Keratinocyte (primary cell): ENCODE measurements around the gene UMODL1. TPM values are rescaled to one million over a fixed set of nuclear protein-coding genes. Genes with fewer than 3 reads are reported as not detected.

ENCODE experiments used
- DNase-seq: peaks from one replicate; pipeline ENCODE4 v3.0.0-alpha.2; 2011; ENCODE audit warnings: low read depth, missing footprints, low spot score
- FAIRE-seq: peaks from 2 replicates; lab custom pipeline; 2011; peaks lifted over from hg19 to GRCh38; lab: Jason Lieb, UNC
- H2AFZ ChIP-seq: 2 replicates; pipeline ENCODE4 v1.6.0; 2012; ENCODE audit warnings: low read length, control low read depth, inconsistent platforms; ENCODE audit not compliant: control insufficient read depth
- H3K27ac ChIP-seq: 2 replicates; pipeline ENCODE4 v1.5.1; 2011; ENCODE audit warnings: low read length; ENCODE audit not compliant: control insufficient read depth, insufficient read depth
- H3K27me3 ChIP-seq: 3 replicates; pipeline ENCODE4 v1.6.0; 2011; ENCODE audit warnings: low read length; ENCODE audit not compliant: control insufficient read depth, insufficient read depth; ENCODE audit errors: extremely low read depth
- H3K36me3 ChIP-seq, 2 experiments: 2 replicates in 1 of 2; 3 replicates in 1 of 2; pipeline ENCODE4 v1.5.1; 2011; ENCODE audit warnings: low read length in 2 of 2, mild to moderate bottlenecking in 1 of 2; ENCODE audit not compliant: control insufficient read depth in 2 of 2, insufficient read depth in 2 of 2; ENCODE audit errors: extremely low read depth in 1 of 2
- H3K4me1 ChIP-seq: 3 replicates; pipeline ENCODE4 v1.5.1; 2011; ENCODE audit warnings: low read length; ENCODE audit not compliant: control insufficient read depth, insufficient read depth; ENCODE audit errors: extremely low read depth
- H3K4me2 ChIP-seq: 3 replicates; pipeline ENCODE4 v1.6.0; 2011; ENCODE audit warnings: low read depth, low read length; ENCODE audit not compliant: control insufficient read depth, insufficient read depth; ENCODE audit errors: extremely low read depth
- H3K4me3 ChIP-seq, 3 experiments: fragments of 200-600 bp in 1 of 3; sonication (generic) in 1 of 3; 2 replicates in 2 of 3; 3 replicates in 1 of 3; pipeline ENCODE4 v1.5.1; 2011 to 2016; ENCODE audit warnings: low read length in 3 of 3, mild to moderate bottlenecking in 3 of 3, control low read depth in 2 of 3, inconsistent platforms in 1 of 3, low read depth in 1 of 3, mixed read lengths in 1 of 3, mixed run types in 1 of 3, moderate library complexity in 1 of 3; ENCODE audit not compliant: control insufficient read depth in 2 of 3, insufficient read depth in 2 of 3; ENCODE audit errors: extremely low read depth in 1 of 3
- H3K79me2 ChIP-seq: 2 replicates; pipeline ENCODE4 v1.6.0; 2012; ENCODE audit warnings: low read length; ENCODE audit not compliant: control insufficient read depth, insufficient read depth
- H3K9ac ChIP-seq: 3 replicates; pipeline ENCODE4 v1.6.0; 2011; ENCODE audit warnings: low read length; ENCODE audit not compliant: control insufficient read depth, insufficient read depth; ENCODE audit errors: extremely low read depth
- H3K9me1 ChIP-seq: 3 replicates; pipeline ENCODE4 v1.6.0; 2011; ENCODE audit warnings: low read length; ENCODE audit not compliant: control insufficient read depth, insufficient read depth; ENCODE audit errors: extremely low read depth
- H3K9me3 ChIP-seq: 2 replicates; pipeline ENCODE4 v1.5.1; 2012; ENCODE audit warnings: low read depth, low read length; ENCODE audit not compliant: control insufficient read depth
- H4K20me1 ChIP-seq: 3 replicates; pipeline ENCODE4 v1.6.0; 2011; ENCODE audit warnings: low read length; ENCODE audit not compliant: control insufficient read depth, insufficient read depth; ENCODE audit errors: extremely low read depth
- EZH2 ChIP-seq: IDR thresholded peaks from one replicate; pipeline ENCODE4 v1.6.1; 2012; ENCODE audit warnings: inconsistent platforms, mild to moderate bottlenecking, low read length, moderate library complexity
- dilution Hi-C: fragments of 300-500 bp; cut with MboI; formaldehyde crosslinking; loops from one replicate; pipeline ENCODE4 v1.7.0; 2020; ENCODE audit warnings: low sequenced_read_pairs; ENCODE audit not compliant: extremely low pct_ligation_motif_present
- polyA plus RNA-seq, 5 experiments: library from polyadenylated mRNA; depleted of rRNA in 3 of 5; stranded (reverse) in 3 of 5; stranded (forward) in 1 of 5; unstranded in 1 of 5; fragments of >200 nt; gene quantifications; 1 replicate in 1 of 5; 2 replicates in 3 of 5; 3 replicates in 1 of 5; pipeline versions ENCODE4 v1.2.1 to v1.2.3, GENCODE V29; 2011 to 2012; ENCODE audit warnings: missing spikeins in 2 of 5, low read depth in 1 of 5, low replicate concordance in 1 of 5
- TF ChIP-seq, protein P1 (sequence below), 3 experiments: IDR thresholded peaks in 1 of 3; conservative IDR thresholded peaks in 1 of 3; optimal IDR thresholded peaks in 1 of 3; 2 replicates in 2 of 3; 3 replicates in 1 of 3; pipeline versions ENCODE3 to v1.5.1; 2011; ENCODE audit warnings: low read length in 3 of 3, mild to moderate bottlenecking in 3 of 3, moderate library complexity in 2 of 3, control low read depth in 1 of 3, inconsistent platforms in 1 of 3; ENCODE audit not compliant: insufficient read depth in 2 of 3; ENCODE audit errors: extremely low read depth in 1 of 3

The UMODL1 gene
- polyA plus RNA-seq, 1 donor (not counting 4 experiments of a cell fraction or from before 2014, with no cell fraction given) = 0.03 TPM

DNA sequence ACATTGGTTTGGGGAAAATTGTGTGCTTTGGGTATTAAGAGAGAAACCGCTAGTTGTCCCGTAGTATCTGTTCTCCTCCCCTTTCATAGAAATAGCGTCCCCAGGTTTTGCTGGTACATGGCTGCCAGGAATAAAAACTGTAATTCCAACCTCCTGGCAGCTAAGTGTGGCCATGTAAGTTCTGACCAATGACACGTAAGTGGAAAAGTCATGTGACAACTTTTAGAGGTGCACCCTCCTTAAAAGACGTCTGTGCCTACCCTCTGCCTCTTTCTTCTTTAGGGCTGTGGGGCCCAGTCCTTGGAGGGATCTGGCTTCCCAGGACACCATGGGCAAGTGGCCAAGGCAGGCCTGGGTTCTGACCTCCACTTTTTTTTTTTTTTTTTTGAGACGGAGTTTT lies 59.3 kb downstream of the UMODL1 start:
- Histone ChIP-seq H3K4me1 (peaks cover 4% of the 10 kb centered on the region), H3K4me3 (no peak overlapping the region), H2AFZ (no peak overlapping the region), H3K9me1 (no peaks in the 10 kb centered on the region), H3K27ac (no peak overlapping the region), H3K27me3 (peaks cover 3% of the 10 kb centered on the region), H3K9ac (no peak overlapping the region), H3K4me2 (no peak overlapping the region), H3K79me2 (no peaks in the 10 kb centered on the region), H3K36me3 (no peaks in the 10 kb centered on the region), H4K20me1 (no peaks in the 10 kb centered on the region), H3K9me3 (no peaks in the 10 kb centered on the region)
- TF ChIP-seq, protein P1, sequence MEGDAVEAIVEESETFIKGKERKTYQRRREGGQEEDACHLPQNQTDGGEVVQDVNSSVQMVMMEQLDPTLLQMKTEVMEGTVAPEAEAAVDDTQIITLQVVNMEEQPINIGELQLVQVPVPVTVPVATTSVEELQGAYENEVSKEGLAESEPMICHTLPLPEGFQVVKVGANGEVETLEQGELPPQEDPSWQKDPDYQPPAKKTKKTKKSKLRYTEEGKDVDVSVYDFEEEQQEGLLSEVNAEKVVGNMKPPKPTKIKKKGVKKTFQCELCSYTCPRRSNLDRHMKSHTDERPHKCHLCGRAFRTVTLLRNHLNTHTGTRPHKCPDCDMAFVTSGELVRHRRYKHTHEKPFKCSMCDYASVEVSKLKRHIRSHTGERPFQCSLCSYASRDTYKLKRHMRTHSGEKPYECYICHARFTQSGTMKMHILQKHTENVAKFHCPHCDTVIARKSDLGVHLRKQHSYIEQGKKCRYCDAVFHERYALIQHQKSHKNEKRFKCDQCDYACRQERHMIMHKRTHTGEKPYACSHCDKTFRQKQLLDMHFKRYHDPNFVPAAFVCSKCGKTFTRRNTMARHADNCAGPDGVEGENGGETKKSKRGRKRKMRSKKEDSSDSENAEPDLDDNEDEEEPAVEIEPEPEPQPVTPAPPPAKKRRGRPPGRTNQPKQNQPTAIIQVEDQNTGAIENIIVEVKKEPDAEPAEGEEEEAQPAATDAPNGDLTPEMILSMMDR (optimal IDR thresholded peaks at IDR 0.05 in 1 of 3, IDR thresholded peaks at IDR 0.05 in 1 of 3, conservative IDR thresholded peaks at IDR 0.05 in 1 of 3; ENCODE audit: extremely low read depth in 1 of 3, insufficient read depth in 2 of 3, low read length in 3 of 3) = no peak
- TF ChIP-seq EZH2 = no peak
- FAIRE-seq = no peak
- no peak for DNase-seq
- dilution Hi-C loops = no loop called here

DNA sequence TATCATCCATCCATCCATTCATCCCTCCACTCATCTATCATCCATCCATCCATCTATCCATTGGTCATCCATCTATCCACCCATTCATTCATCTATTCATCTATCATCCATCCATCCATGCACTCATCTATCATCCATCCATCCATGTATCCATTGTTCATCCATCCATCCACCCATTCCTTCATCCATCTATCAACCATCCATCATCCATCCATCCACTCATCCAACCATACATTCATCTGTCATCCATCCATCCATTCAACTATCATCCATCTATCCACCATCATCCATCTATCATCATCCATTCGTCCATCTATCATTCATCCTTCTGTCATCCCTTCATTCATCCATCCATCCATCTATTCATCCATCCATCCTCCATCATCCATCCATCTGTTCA lies 61.1 kb downstream of the UMODL1 start:
- H3K79me2 ChIP-seq = no peaks in the 10 kb centered on the region
- H3K4me3 ChIP-seq = no peak overlapping the region
- TF ChIP-seq, protein P1 (optimal IDR thresholded peaks at IDR 0.05 in 1 of 3, IDR thresholded peaks at IDR 0.05 in 1 of 3, conservative IDR thresholded peaks at IDR 0.05 in 1 of 3; ENCODE audit: extremely low read depth in 1 of 3, insufficient read depth in 2 of 3, low read length in 3 of 3) = no peak
- TF ChIP-seq EZH2 = no peak
- H2AFZ ChIP-seq = no peak overlapping the region
- no peaks in the 10 kb centered on the region for H3K9me1 ChIP-seq
- FAIRE-seq = no peak
- dilution Hi-C loops = no loop called here
- H4K20me1 ChIP-seq = no peaks in the 10 kb centered on the region
- no peak overlapping the region for H3K4me2 ChIP-seq
- no peak overlapping the region for H3K9ac ChIP-seq
- no peaks in the 10 kb centered on the region for H3K36me3 ChIP-seq
- no peak for DNase-seq
- peaks cover 6% of the 10 kb centered on the region for H3K27me3 ChIP-seq
- no peak overlapping the region for H3K27ac ChIP-seq
- H3K9me3 ChIP-seq = no peaks in the 10 kb centered on the region
- no peaks in the 10 kb centered on the region for H3K4me1 ChIP-seq
